Natural killer cell (primary cell): ENCODE data around the gene CES4A. TPM values are rescaled to one million over a fixed set of nuclear protein-coding genes. Genes with fewer than 3 reads are reported as not detected.
A peak's percentile ranks its signal among the peaks of the same experiment; 100 is the strongest.

Source experiments
- ATAC-seq, 3 donors: fragments of 150-1000 bp in 2 of 3; fragments of 200-7000 bp in 1 of 3; cut with Tn5 transposase; 1 replicate in 1 of 3; 2 replicates in 2 of 3; pipeline ENCODE4 v1.10.0; 2021; ENCODE audit warnings: mild to moderate bottlenecking in 2 of 3, moderate library complexity in 2 of 3
- DNase-seq, 2 donors: peaks; one replicate each; pipeline versions ENCODE4 v3.0.0 to v3.0.0-alpha.2; 2013 to 2021; ENCODE audit warnings: mixed read lengths in 1 of 2
- H3K27ac ChIP-seq: one replicate; pipeline ENCODE4 v1.5.1; 2013; ENCODE audit warnings: mild to moderate bottlenecking, low read length
- H3K27me3 ChIP-seq: one replicate; pipeline ENCODE4 v1.6.1; 2013; ENCODE audit warnings: low read length; ENCODE audit not compliant: control insufficient read depth, insufficient read depth
- H3K36me3 ChIP-seq: one replicate; pipeline ENCODE4 v1.6.1; 2013; ENCODE audit warnings: low read length; ENCODE audit not compliant: control insufficient read depth, insufficient read depth
- H3K4me1 ChIP-seq: one replicate; pipeline ENCODE4 v1.6.1; 2013; ENCODE audit warnings: low read length; ENCODE audit not compliant: control insufficient read depth, insufficient read depth
- H3K4me3 ChIP-seq: one replicate; pipeline ENCODE4 v1.5.1; 2013; ENCODE audit warnings: low read length
- H3K9me3 ChIP-seq: one replicate; pipeline ENCODE4 v1.6.1; 2013; ENCODE audit warnings: low read length; ENCODE audit not compliant: control insufficient read depth, insufficient read depth
- H3K27ac Mint-ChIP-seq, 2 donors: one replicate each; pipeline ENCODE4 v1.8.0; 2022; ENCODE audit warnings: mild to moderate bottlenecking in 2 of 2, mixed read lengths in 2 of 2, moderate library complexity in 1 of 2
- H3K27me3 Mint-ChIP-seq, 2 donors: one replicate each; pipeline ENCODE4 v1.8.0; 2022; ENCODE audit warnings: low read depth in 2 of 2, mixed read lengths in 2 of 2
- H3K36me3 Mint-ChIP-seq: one replicate; pipeline ENCODE4 v1.8.0; 2022; ENCODE audit warnings: mixed read lengths
- H3K4me1 Mint-ChIP-seq, 2 donors: one replicate each; pipeline ENCODE4 v1.8.0; 2022; ENCODE audit warnings: mixed read lengths in 2 of 2
- H3K4me3 Mint-ChIP-seq: one replicate; pipeline ENCODE4 v1.8.0; 2022; ENCODE audit warnings: mild to moderate bottlenecking, moderate library complexity, mixed read lengths
- H3K9me3 Mint-ChIP-seq, 2 donors: one replicate each; pipeline ENCODE4 v1.8.0; 2022; ENCODE audit warnings: mixed read lengths in 2 of 2
- WGBS: methylation state at CpG from one replicate; pipeline ENCODE4 v1.1.7; 2013; ENCODE audit warnings: missing lambda C conversion rate; ENCODE audit not compliant: insufficient coverage; 5-methylcytosine and 5-hydroxymethylcytosine counted together
- intact Hi-C: fragments of 100-400 bp; cut with micrococcal nuclease; formaldehyde crosslinking; loops from one replicate; pipeline ENCODE4 v1.14.2; 2022
- total RNA-seq, 4 donors: library from RNA; stranded (reverse); fragments of 120-200 nt in 1 of 4; gene quantifications; one replicate each; pipeline versions ENCODE4 v1.2.3 to v1.2.4, GENCODE V29; 2013 to 2022
- TF ChIP-seq, protein P1 (sequence below): fragments of 200-600 bp; IDR thresholded peaks from one replicate; pipeline ENCODE4 v1.8.0; 2022; ENCODE audit warnings: antibody characterized with exemption

Gene CES4A
- total RNA-seq, 3 donors from 2014 or later (not counting 1 experiment from before 2014, with no cell fraction given) = 7.5 to 9.0 (median 8.8) TPM

DNA sequence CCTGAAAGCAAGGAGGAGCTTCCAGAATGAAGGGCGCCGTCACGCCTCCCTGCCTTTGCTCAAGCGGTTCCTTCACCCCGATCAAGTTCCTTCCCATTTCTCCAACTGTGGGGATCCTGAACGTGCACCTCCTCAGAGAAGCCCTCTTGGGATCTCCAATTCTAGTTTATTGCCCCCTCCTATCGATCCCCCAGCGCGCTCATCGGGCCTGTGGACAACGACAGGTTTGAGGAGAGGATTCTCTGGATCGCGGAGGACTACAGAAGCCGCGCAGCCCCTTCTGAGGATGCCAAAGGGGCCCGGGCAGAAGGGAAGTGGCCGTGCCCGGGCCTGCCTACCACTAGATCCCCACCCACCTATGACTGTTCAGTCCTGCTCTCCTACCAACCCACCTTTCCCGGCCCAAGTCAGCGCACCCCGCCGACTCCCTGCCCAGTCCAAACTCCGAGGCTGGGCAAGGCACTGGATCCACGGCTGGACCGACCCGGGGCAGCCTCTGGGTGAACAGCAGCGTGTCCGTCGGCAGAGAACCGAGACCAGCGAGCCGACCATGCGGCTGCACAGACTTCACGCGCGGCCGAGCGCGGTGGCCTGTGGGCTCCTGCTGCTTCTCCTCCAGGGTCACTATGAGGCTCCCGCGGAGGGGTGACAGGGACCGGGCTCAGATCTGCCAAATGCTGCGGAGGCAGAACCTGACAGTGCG, 40.1 kb upstream of the CES4A start:
- Mint-ChIP-seq H3K9me3 (no peaks in the 10 kb centered on the region), H3K36me3 (peaks cover 7% of the 10 kb centered on the region), H3K27ac (peak overlapping the region in 1 of 2 donors; percentile 71), H3K4me1 (peaks cover 23 to 24% of the 10 kb centered on the region in 2 donors), H3K27me3 (peaks cover 25 to 33% of the 10 kb centered on the region in 2 donors), H3K4me3 (peak overlapping the region; percentile 89)
- ATAC-seq (peak in 2 of 3 donors; percentile 12 to 32), DNase-seq (peak in 1 of 2 donors; percentile 36)
- Histone ChIP-seq H3K4me3 (peak overlapping the region; percentile 35), H3K27ac (no peak overlapping the region), H3K9me3 (no peaks in the 10 kb centered on the region), H3K27me3 (peaks cover 33% of the 10 kb centered on the region), H3K36me3 (peaks cover 2% of the 10 kb centered on the region), H3K4me1 (peaks cover 20% of the 10 kb centered on the region)
- 2% methylated on average over 44 of the region's 44 CpGs for WGBS
- TF ChIP-seq, protein P1, sequence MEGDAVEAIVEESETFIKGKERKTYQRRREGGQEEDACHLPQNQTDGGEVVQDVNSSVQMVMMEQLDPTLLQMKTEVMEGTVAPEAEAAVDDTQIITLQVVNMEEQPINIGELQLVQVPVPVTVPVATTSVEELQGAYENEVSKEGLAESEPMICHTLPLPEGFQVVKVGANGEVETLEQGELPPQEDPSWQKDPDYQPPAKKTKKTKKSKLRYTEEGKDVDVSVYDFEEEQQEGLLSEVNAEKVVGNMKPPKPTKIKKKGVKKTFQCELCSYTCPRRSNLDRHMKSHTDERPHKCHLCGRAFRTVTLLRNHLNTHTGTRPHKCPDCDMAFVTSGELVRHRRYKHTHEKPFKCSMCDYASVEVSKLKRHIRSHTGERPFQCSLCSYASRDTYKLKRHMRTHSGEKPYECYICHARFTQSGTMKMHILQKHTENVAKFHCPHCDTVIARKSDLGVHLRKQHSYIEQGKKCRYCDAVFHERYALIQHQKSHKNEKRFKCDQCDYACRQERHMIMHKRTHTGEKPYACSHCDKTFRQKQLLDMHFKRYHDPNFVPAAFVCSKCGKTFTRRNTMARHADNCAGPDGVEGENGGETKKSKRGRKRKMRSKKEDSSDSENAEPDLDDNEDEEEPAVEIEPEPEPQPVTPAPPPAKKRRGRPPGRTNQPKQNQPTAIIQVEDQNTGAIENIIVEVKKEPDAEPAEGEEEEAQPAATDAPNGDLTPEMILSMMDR = no peak
- intact Hi-C loops = no loop called here

DNA sequence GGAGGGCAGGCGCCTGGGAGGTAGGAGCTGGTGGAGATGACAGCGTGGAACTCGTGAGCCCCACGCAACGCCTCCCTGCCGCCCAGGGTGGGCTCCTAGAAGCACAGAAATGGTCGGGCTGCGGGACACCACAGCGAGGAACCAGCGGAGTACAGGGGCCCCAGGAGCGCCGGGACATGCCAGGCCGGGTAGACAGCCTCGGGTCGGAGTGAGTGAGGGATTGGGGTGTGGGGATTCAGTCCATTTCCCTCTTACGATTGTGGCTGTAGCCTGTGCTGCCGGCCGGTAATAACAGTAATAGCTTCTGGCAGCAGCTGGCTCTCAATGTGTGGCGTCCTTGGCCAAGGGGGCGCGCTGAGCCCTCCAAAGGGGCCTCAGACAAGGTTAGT, 39.6 kb upstream of the CES4A start:
- Mint-ChIP-seq H3K27me3 (peaks cover 27 to 35% of the 10 kb centered on the region in 2 donors), H3K9me3 (no peaks in the 10 kb centered on the region), H3K27ac (peak overlapping the region in 1 of 2 donors; percentile 71), H3K4me3 (peak overlapping the region; percentile 89), H3K36me3 (peaks cover 7% of the 10 kb centered on the region), H3K4me1 (peaks cover 23 to 25% of the 10 kb centered on the region in 2 donors)
- DNase-seq (no peak), ATAC-seq (peak in 1 of 3 donors; percentile 1)
- no peak overlapping the region for H3K4me3 ChIP-seq
- TF ChIP-seq, protein P1 = no peak
- intact Hi-C loops = no loop called here
- H3K36me3 ChIP-seq = peaks cover under 1% of the 10 kb centered on the region
- H3K4me1 ChIP-seq = peaks cover 20% of the 10 kb centered on the region
- no peak overlapping the region for H3K27ac ChIP-seq
- H3K27me3 ChIP-seq = peaks cover 33% of the 10 kb centered on the region
- no peaks in the 10 kb centered on the region for H3K9me3 ChIP-seq
- 22% methylated on average over 21 of the region's 21 CpGs for WGBS

DNA sequence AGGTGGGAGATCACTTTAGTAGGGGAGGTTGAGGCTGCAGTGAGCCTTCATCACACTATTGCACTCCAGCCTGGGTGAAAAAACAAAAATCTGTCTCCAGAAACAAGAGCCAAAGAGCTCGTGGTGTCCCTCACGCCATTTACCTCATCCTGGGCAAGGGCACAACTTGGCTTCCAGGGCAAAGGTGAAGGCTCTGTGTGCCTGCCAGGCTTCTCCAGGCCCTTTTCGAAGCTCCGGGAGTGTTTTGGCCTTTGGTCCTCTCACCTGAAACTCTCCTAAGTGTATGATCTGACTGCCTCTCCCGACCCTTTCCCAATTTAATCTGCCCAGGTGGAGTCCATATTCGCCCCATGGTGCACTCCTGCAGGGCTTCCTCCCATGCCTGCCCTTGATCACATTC, 38.9 kb upstream of the CES4A start:
- H3K4me1 Mint-ChIP-seq = peaks cover 23 to 28% of the 10 kb centered on the region in 2 donors
- Histone ChIP-seq H3K4me3 (no peak overlapping the region), H3K27ac (no peak overlapping the region), H3K9me3 (no peaks in the 10 kb centered on the region), H3K27me3 (peaks cover 33% of the 10 kb centered on the region), H3K36me3 (no peaks in the 10 kb centered on the region), H3K4me1 (peaks cover 20% of the 10 kb centered on the region)
- ATAC-seq = no peak
- H3K27ac Mint-ChIP-seq = no peak overlapping the region
- H3K4me3 Mint-ChIP-seq = peak overlapping the region; percentile 40
- peaks cover 32 to 38% of the 10 kb centered on the region in 2 donors for H3K27me3 Mint-ChIP-seq
- H3K9me3 Mint-ChIP-seq = no peaks in the 10 kb centered on the region
- peaks cover 7% of the 10 kb centered on the region for H3K36me3 Mint-ChIP-seq
- intact Hi-C loops = no loop called here
- 79% methylated on average over 6 of the region's 6 CpGs for WGBS
- TF ChIP-seq, protein P1 = no peak
- no peak for DNase-seq
